HL-60 (cell line): ENCODE results near the gene CLCN4.

Source experiments
- DNase-seq, 2 experiments: peaks; one replicate each; pipeline ENCODE4 v3.0.0-alpha.2; 2010 to 2020; ENCODE audit warnings: low read depth in 1 of 2, low spot score in 1 of 2
- H3K27ac ChIP-seq: fragments of 250-450 bp; sonication (Bioruptor Pico); replicated peaks from 2 replicates; pipeline ENCODE4 v1.5.1; 2020; ENCODE audit warnings: mild to moderate bottlenecking, moderate library complexity
- H3K27me3 ChIP-seq: fragments of 250-450 bp; sonication (Bioruptor Pico); 2 replicates; pipeline ENCODE4 v1.5.1; 2021; ENCODE audit warnings: mild to moderate bottlenecking, moderate library complexity; ENCODE audit not compliant: insufficient read depth, poor library complexity, severe bottlenecking
- H3K4me3 ChIP-seq: replicated peaks from 2 replicates; pipeline ENCODE4 v1.5.1; 2011; ENCODE audit warnings: mild to moderate bottlenecking, control low read depth, low read length; ENCODE audit not compliant: insufficient read depth
- CTCF ChIP-seq: IDR thresholded peaks from one replicate; pipeline ENCODE4 v1.5.1; 2011; ENCODE audit warnings: low read length, control low read depth, inconsistent platforms; ENCODE audit not compliant: insufficient read depth
- GABPA ChIP-seq: IDR thresholded peaks from 2 replicates; pipeline ENCODE4 v1.6.1; 2012; ENCODE audit warnings: low read depth
- POLR2AphosphoS5 ChIP-seq: IDR thresholded peaks from 2 replicates; pipeline ENCODE4 v1.6.1; 2012; ENCODE audit warnings: low read depth
- REST ChIP-seq: IDR thresholded peaks from 2 replicates; pipeline ENCODE4 v1.6.1; 2012; ENCODE audit warnings: low read depth; ENCODE audit not compliant: insufficient replicate concordance
- SPI1 ChIP-seq: IDR thresholded peaks from 2 replicates; pipeline ENCODE4 v1.6.1; 2012; ENCODE audit warnings: low read depth, mild to moderate bottlenecking, borderline replicate concordance

Gene CLCN4

GRCh38 chrX:10213716-10214115, 56.9 kb downstream of the CLCN4 start:
- H3K27ac ChIP-seq: no peak overlapping the region
- no peaks in the 10 kb centered on the region for H3K27me3 ChIP-seq
- H3K4me3 ChIP-seq: no peak overlapping the region
- DNase-seq: no peak
- no peak for TF ChIP-seq GABPA
- no peak for TF ChIP-seq REST
- TF ChIP-seq SPI1: no peak

GRCh38 chrX:10216208-10216607, 59.4 kb downstream of the CLCN4 start:
- no peak for DNase-seq
- no peak overlapping the region for H3K27ac ChIP-seq
- H3K4me3 ChIP-seq: no peak overlapping the region
- H3K27me3 ChIP-seq: no peaks in the 10 kb centered on the region
- no peak for TF ChIP-seq REST

- TF ChIP-seq CTCF (no peak), GABPA (no peak), SPI1 (no peak), POLR2AphosphoS5 (no peak), REST (no peak)
- peak in 1 of 2 experiments; percentile 10 for DNase-seq
- Histone ChIP-seq H3K27ac (no peak overlapping the region), H3K27me3 (no peaks in the 10 kb centered on the region), H3K4me3 (no peak overlapping the region)
Observed at GRCh38 chrX:10217198-10217597, 60.4 kb downstream of the CLCN4 start.

GRCh38 chrX:10221651-10222050, 64.9 kb downstream of the CLCN4 start:
- Histone ChIP-seq H3K27me3 (no peaks in the 10 kb centered on the region), H3K4me3 (no peak overlapping the region), H3K27ac (no peak overlapping the region)
- TF ChIP-seq CTCF (no peak), REST (no peak), POLR2AphosphoS5 (no peak)
- DNase-seq: no peak
